ENCODE data around the gene PSD. TPM values are rescaled to one million over a fixed set of nuclear protein-coding genes. Genes with fewer than 3 reads are reported as not detected.

PSD gene
- polyA plus RNA-seq, 1 donor from 2014 or later = 2.8 TPM

- H3K27me3 Mint-ChIP-seq = no peaks in the 10 kb centered on the region
- no peaks in the 10 kb centered on the region for H3K9me3 Mint-ChIP-seq
- H3K36me3 Mint-ChIP-seq = peaks cover 5% of the 10 kb centered on the region
- H3K4me3 Mint-ChIP-seq = peak overlapping the region; percentile 66 to 98 (median 87)
- H3K27ac Mint-ChIP-seq = peak overlapping the region; percentile 90 to 100 (median 93)
- peaks cover 8 to 28% (median 25%) of the 10 kb centered on the region in 3 donors for H3K4me1 Mint-ChIP-seq
Measured at GRCh38 chr10:102398172-102399020, 20.2 kb downstream of the PSD start.

GRCh38 chr10:102397222-102398171 is 21.1 kb downstream of the PSD start:
- Mint-ChIP-seq H3K27me3 (no peaks in the 10 kb centered on the region), H3K9me3 (no peaks in the 10 kb centered on the region), H3K4me3 (peak overlapping the region; percentile 98), H3K27ac (peak overlapping the region; percentile 100), H3K4me1 (peaks cover 8 to 32% (median 31%) of the 10 kb centered on the region in 3 donors), H3K36me3 (peaks cover 5% of the 10 kb centered on the region)

- no peaks in the 10 kb centered on the region for H3K27me3 Mint-ChIP-seq
- H3K4me3 Mint-ChIP-seq = peak overlapping the region; percentile 98
- H3K27ac Mint-ChIP-seq = peak overlapping the region; percentile 100
- H3K4me1 Mint-ChIP-seq = peaks cover 8 to 32% (median 31%) of the 10 kb centered on the region in 3 donors
- H3K9me3 Mint-ChIP-seq = no peaks in the 10 kb centered on the region
- peaks cover 5% of the 10 kb centered on the region for H3K36me3 Mint-ChIP-seq
Measured at GRCh38 chr10:102396730-102397151, 21.8 kb downstream of the PSD start.

- Mint-ChIP-seq H3K27me3 (no peaks in the 10 kb centered on the region), H3K4me1 (peaks cover 8 to 32% (median 30%) of the 10 kb centered on the region in 3 donors), H3K36me3 (peaks cover 5% of the 10 kb centered on the region), H3K27ac (peak overlapping the region; percentile 100), H3K9me3 (no peaks in the 10 kb centered on the region), H3K4me3 (peak overlapping the region; percentile 98)
Measured at GRCh38 chr10:102396317-102396650, 22.3 kb downstream of the PSD start.

- peak within 1 kb of the TSS; percentile 100 for H3K27ac Mint-ChIP-seq
- H3K27me3 Mint-ChIP-seq = no peaks in the 10 kb centered on the region
- H3K4me1 Mint-ChIP-seq = peaks cover 8 to 32% (median 30%) of the 10 kb centered on the region in 3 donors
- H3K4me3 Mint-ChIP-seq = peak within 1 kb of the TSS; percentile 98
- H3K36me3 Mint-ChIP-seq = peaks cover 5% of the 10 kb centered on the region
- H3K9me3 Mint-ChIP-seq = no peaks in the 10 kb centered on the region
Measured at GRCh38 chr10:102395400-102396316, 22.9 kb downstream of the PSD start, which contains the start of gene NFKB2. TSS of gene NFKB2 (plus strand) at chr10:102395705. CDS start at chr10:102395960, 255 bp downstream.

- no peaks in the 10 kb centered on the region for H3K27me3 Mint-ChIP-seq
- H3K4me3 Mint-ChIP-seq = peak overlapping the region; percentile 98
- no peaks in the 10 kb centered on the region for H3K9me3 Mint-ChIP-seq
- peaks cover 8 to 30% (median 27%) of the 10 kb centered on the region in 3 donors for H3K4me1 Mint-ChIP-seq
- peak overlapping the region; percentile 100 for H3K27ac Mint-ChIP-seq
- H3K36me3 Mint-ChIP-seq = peaks cover 3% of the 10 kb centered on the region
Measured at GRCh38 chr10:102394801-102395399, 23.7 kb downstream of the PSD start.

- Mint-ChIP-seq H3K36me3 (peaks cover 3% of the 10 kb centered on the region), H3K27me3 (no peaks in the 10 kb centered on the region), H3K27ac (peak overlapping the region; percentile 100), H3K4me1 (peaks cover 8 to 26% (median 22%) of the 10 kb centered on the region in 3 donors), H3K9me3 (no peaks in the 10 kb centered on the region), H3K4me3 (peak overlapping the region; percentile 98)
Measured at GRCh38 chr10:102394079-102394800, 24.3 kb downstream of the PSD start.

- Mint-ChIP-seq H3K27me3 (no peaks in the 10 kb centered on the region), H3K4me1 (peaks cover 8 to 26% (median 17%) of the 10 kb centered on the region in 3 donors)
Measured at GRCh38 chr10:102393411-102394078, 25.0 kb downstream of the PSD start.

GRCh38 chr10:102392306-102392705 is 26.3 kb downstream of the PSD start:
- Mint-ChIP-seq H3K4me1 (peaks cover 8 to 15% (median 13%) of the 10 kb centered on the region in 3 donors), H3K27ac (peak overlapping the region in 1 of 3 donors; percentile 100), H3K4me3 (peak overlapping the region in 1 of 4 donors; percentile 98), H3K36me3 (peaks cover 3% of the 10 kb centered on the region), H3K27me3 (no peaks in the 10 kb centered on the region), H3K9me3 (no peaks in the 10 kb centered on the region)

More at GRCh38 chr10:102393411-102394078, 25.0 kb downstream of the PSD start:
- Mint-ChIP-seq H3K36me3 (peaks cover 3% of the 10 kb centered on the region), H3K4me3 (peak overlapping the region; percentile 98), H3K9me3 (no peaks in the 10 kb centered on the region), H3K27ac (peak overlapping the region; percentile 100)

- H3K4me3 Mint-ChIP-seq = peak overlapping the region in 1 of 4 donors; percentile 28
- no peaks in the 10 kb centered on the region for H3K36me3 Mint-ChIP-seq
- H3K27ac Mint-ChIP-seq = peak overlapping the region in 2 of 3 donors; percentile 39 to 63
- H3K9me3 Mint-ChIP-seq = no peaks in the 10 kb centered on the region
- H3K27me3 Mint-ChIP-seq = no peaks in the 10 kb centered on the region
- peaks cover 4 to 13% (median 6%) of the 10 kb centered on the region in 3 donors for H3K4me1 Mint-ChIP-seq
Measured at GRCh38 chr10:102389894-102390293, 28.7 kb downstream of the PSD start.

GRCh38 chr10:102384606-102385429 is 33.8 kb downstream of the PSD start:
- H3K27ac Mint-ChIP-seq = peak overlapping the region in 1 of 3 donors; percentile 78
- peaks cover 4% of the 10 kb centered on the region for H3K36me3 Mint-ChIP-seq
- H3K4me1 Mint-ChIP-seq = peaks cover 0 to 13% (median 4%) of the 10 kb centered on the region in 3 donors
- no peaks in the 10 kb centered on the region for H3K9me3 Mint-ChIP-seq
- H3K27me3 Mint-ChIP-seq = no peaks in the 10 kb centered on the region
- H3K4me3 Mint-ChIP-seq = peak overlapping the region in 1 of 4 donors; percentile 74

- Mint-ChIP-seq H3K4me3 (peak overlapping the region in 2 of 4 donors; percentile 38 to 74), H3K27ac (peak overlapping the region in 2 of 3 donors; percentile 41 to 78), H3K4me1 (peaks cover 0 to 13% (median 4%) of the 10 kb centered on the region in 3 donors), H3K36me3 (peaks cover 4% of the 10 kb centered on the region), H3K9me3 (no peaks in the 10 kb centered on the region), H3K27me3 (no peaks in the 10 kb centered on the region)
Measured at GRCh38 chr10:102384053-102384452, 34.5 kb downstream of the PSD start.
